Neutrophil (primary cell): ENCODE data around the gene RNASE11.
"Not testable (repeated sequence)": the region's sequence is repeated elsewhere in the genome, so short reads cannot be mapped to it uniquely, and the experiment has no call there.

Source experiments
- H3K27ac ChIP-seq: fragments of 200-600 bp; sonication (generic); 2 replicates; pipeline ENCODE4 v1.5.1; 2016; ENCODE audit warnings: mild to moderate bottlenecking, moderate library complexity
- H3K27me3 ChIP-seq: fragments of 200-600 bp; sonication (generic); 2 replicates; pipeline ENCODE4 v1.6.0; 2016; ENCODE audit warnings: mild to moderate bottlenecking
- H3K36me3 ChIP-seq: fragments of 200-600 bp; sonication (generic); 2 replicates; pipeline ENCODE4 v1.5.1; 2017
- H3K4me1 ChIP-seq, 2 experiments: fragments of 200-600 bp in 1 of 2; sonication (generic) in 1 of 2; 1 replicate in 1 of 2; 2 replicates in 1 of 2; pipeline versions ENCODE4 v1.5.1 to v1.6.1; 2013 to 2016; ENCODE audit warnings: low read depth in 1 of 2, low read length in 1 of 2, mild to moderate bottlenecking in 1 of 2, moderate library complexity in 1 of 2; ENCODE audit not compliant: control insufficient read depth in 1 of 2, insufficient read depth in 1 of 2
- H3K4me3 ChIP-seq, 2 experiments: fragments of 200-600 bp in 1 of 2; sonication (generic) in 1 of 2; 1 replicate in 1 of 2; 2 replicates in 1 of 2; pipeline ENCODE4 v1.5.1; 2013 to 2016; ENCODE audit warnings: low read depth in 1 of 2, low read length in 1 of 2, mild to moderate bottlenecking in 1 of 2, moderate library complexity in 1 of 2
- H3K9me3 ChIP-seq: fragments of 200-600 bp; sonication (generic); 2 replicates; pipeline ENCODE4 v1.5.1; 2016
- TF ChIP-seq, protein P1 (sequence below): fragments of 200-600 bp; sonication (generic); IDR thresholded peaks from 2 replicates; pipeline ENCODE4 v1.5.1; 2016; ENCODE audit warnings: antibody characterized with exemption

The RNASE11 gene

DNA sequence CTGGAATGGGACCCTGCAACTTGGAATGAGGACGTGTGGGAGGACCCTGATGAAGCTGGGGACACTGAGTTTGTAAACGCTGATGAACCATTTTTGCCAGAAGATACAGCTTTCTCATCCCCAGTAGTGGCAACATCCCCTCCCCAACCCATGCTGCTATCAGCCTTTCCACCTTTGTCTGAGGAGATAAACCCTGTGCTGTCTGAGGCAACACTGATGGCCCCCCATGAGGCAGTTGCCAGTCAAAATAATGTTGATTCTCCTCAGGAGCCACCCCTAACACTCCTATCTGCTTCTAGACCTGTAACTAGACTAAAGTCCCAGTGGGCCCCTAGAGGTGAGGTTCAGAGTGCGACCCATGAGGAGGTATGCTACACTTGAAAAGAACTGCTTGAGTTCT is 19.4 kb downstream of the RNASE11 start:
- Histone ChIP-seq H3K9me3 (no peaks in the 10 kb centered on the region), H3K27me3 (no peaks in the 10 kb centered on the region), H3K36me3 (no peaks in the 10 kb centered on the region), H3K4me3 (no peak overlapping the region), H3K27ac (no peak overlapping the region), H3K4me1 (no peaks in the 10 kb centered on the region)
- TF ChIP-seq, protein P1, sequence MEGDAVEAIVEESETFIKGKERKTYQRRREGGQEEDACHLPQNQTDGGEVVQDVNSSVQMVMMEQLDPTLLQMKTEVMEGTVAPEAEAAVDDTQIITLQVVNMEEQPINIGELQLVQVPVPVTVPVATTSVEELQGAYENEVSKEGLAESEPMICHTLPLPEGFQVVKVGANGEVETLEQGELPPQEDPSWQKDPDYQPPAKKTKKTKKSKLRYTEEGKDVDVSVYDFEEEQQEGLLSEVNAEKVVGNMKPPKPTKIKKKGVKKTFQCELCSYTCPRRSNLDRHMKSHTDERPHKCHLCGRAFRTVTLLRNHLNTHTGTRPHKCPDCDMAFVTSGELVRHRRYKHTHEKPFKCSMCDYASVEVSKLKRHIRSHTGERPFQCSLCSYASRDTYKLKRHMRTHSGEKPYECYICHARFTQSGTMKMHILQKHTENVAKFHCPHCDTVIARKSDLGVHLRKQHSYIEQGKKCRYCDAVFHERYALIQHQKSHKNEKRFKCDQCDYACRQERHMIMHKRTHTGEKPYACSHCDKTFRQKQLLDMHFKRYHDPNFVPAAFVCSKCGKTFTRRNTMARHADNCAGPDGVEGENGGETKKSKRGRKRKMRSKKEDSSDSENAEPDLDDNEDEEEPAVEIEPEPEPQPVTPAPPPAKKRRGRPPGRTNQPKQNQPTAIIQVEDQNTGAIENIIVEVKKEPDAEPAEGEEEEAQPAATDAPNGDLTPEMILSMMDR = no peak

DNA sequence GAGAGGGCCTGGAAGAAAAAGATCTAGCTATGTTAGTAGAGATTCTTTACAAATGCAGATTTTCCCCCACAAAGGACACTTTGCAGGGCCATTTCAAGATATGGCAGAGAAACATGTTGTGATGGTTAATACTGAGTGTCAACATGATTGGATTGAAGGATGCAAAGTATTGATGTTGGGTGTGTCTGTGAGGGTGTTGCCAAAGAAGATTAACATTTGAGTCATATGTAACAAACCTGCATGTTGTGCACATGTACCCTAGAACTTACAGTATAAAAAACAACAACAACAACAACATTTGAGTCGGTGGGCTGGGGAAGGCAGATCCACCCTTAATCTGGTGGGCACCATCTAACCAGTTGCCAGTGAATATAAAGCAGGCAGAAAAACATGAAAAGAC is 20.6 kb downstream of the RNASE11 start:
- H3K36me3 ChIP-seq, H3K27me3 ChIP-seq, H3K4me3 ChIP-seq, H3K9me3 ChIP-seq, H3K27ac ChIP-seq, H3K4me1 ChIP-seq: not testable (repeated sequence)

DNA sequence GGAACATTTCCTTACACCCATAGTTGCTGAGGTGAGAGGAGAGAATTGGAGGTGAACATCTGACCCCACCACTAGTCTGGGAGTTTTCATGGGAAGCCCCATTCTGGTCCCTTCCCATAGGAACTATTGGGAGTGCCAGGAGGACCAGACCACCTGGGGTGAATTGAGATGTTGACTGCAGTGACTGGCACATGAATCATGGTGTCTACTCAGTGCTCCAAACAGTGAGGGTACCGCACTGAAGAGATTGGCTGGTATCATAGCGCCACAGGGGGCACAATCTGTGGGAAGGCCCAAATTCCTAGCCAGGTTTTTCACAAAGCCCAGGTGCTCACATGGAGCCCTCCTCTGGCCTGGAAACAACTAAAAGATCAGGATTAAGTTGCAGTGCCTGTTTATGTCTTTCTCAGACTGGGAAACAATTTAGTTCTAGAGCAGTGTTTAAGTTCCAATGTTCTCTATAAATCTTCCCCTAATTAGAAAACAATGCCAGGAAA is 23.3 kb downstream of the RNASE11 start:
- no peaks in the 10 kb centered on the region for H3K9me3 ChIP-seq
- no peaks in the 10 kb centered on the region for H3K36me3 ChIP-seq
- TF ChIP-seq, protein P1 = no peak
- no peaks in the 10 kb centered on the region for H3K27me3 ChIP-seq
- H3K4me1 ChIP-seq = no peaks in the 10 kb centered on the region
- H3K4me3 ChIP-seq = no peak overlapping the region
- H3K27ac ChIP-seq = no peak overlapping the region

GRCh38 chr14:20563971-20564370 is 23.8 kb downstream of the RNASE11 start:
- TF ChIP-seq, protein P1 = no peak
- no peaks in the 10 kb centered on the region for H3K27me3 ChIP-seq

DNA sequence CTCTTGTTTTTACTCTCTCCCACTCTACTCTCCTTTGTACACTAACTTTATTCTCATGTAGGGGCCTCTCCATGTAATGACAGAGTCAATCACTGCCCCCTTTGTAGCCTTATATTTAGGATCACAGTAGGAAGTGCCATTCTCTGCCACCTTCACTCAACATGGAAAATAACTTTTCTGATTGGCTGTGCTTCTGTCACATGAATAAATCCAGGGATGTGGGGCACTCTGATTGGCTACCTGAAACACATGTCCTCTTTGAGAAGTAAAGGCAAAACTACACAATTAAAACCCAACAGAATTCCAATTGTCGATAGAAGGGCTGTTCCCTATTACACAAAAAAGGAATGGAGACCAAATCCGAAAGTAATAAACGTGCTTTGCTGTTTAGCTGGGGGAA is 26.8 kb downstream of the RNASE11 start, which contains the start of gene RNASE9:
RNASE9 (minus strand) TSS at position 87 of the 400 bp plus-strand sequence.
- Histone ChIP-seq H3K4me3 (no peak within 1 kb of the TSS), H3K27me3 (no peaks in the 10 kb centered on the region), H3K27ac (no peak within 1 kb of the TSS)

More at GRCh38 chr14:20563971-20564370, 23.8 kb downstream of the RNASE11 start:
- Histone ChIP-seq H3K4me3 (no peak overlapping the region), H3K36me3 (no peaks in the 10 kb centered on the region), H3K9me3 (no peaks in the 10 kb centered on the region), H3K4me1 (no peaks in the 10 kb centered on the region), H3K27ac (no peak overlapping the region)

GRCh38 chr14:20559461-20559904 is 28.3 kb downstream of the RNASE11 start:
- no peaks in the 10 kb centered on the region for H3K27me3 ChIP-seq
- no peaks in the 10 kb centered on the region for H3K36me3 ChIP-seq
- TF ChIP-seq, protein P1 = no peak
- H3K27ac ChIP-seq = no peak overlapping the region
- no peak overlapping the region for H3K4me3 ChIP-seq
- H3K4me1 ChIP-seq = peaks cover 20 to 26% of the 10 kb centered on the region in 2 experiments
- H3K9me3 ChIP-seq = no peaks in the 10 kb centered on the region

More for the DNA sequence above, 26.8 kb downstream of the RNASE11 start, which contains the start of gene RNASE9:
- no peaks in the 10 kb centered on the region for H3K36me3 ChIP-seq
- TF ChIP-seq, protein P1 = no peak
- H3K4me1 ChIP-seq = peaks cover 16 to 20% of the 10 kb centered on the region in 2 experiments
- H3K9me3 ChIP-seq = no peaks in the 10 kb centered on the region
